HepG2 (cell line): ENCODE data around the gene C15orf62. TPM values are rescaled to one million over a fixed set of nuclear protein-coding genes. Genes with fewer than 3 reads are reported as not detected.
A peak's percentile ranks its signal among the peaks of the same experiment; 100 is the strongest.

Experiments
- ATAC-seq: fragments of 200-7000 bp; cut with Tn5 transposase; 3 replicates; pipeline ENCODE4 v1.9.1; 2020; ENCODE audit warnings: mild to moderate bottlenecking, moderate library complexity
- BruUV-seq: library from RNA; stranded (reverse); fragments of 400-500 nt; replicated peaks from 2 replicates; lab custom pipeline; 2021; lab: Mats Ljungman, UMichigan
- CTCF ChIA-PET: fragments of 300-600 bp; formaldehyde crosslinking; extraction: SDS; loops from one replicate; lab custom pipeline; 2021; ENCODE audit warnings: low total read pairs, inconsistent platforms, low intra/inter-chr PET ratio; lab: Yijun Ruan, JAX
- POLR2A ChIA-PET: fragments of 350-600 bp; sonication (Branson Sonifier 250); formaldehyde crosslinking; loops from one replicate; lab custom pipeline; 2020; ENCODE audit warnings: antibody characterized with exemption, inconsistent platforms; lab: Yijun Ruan, JAX
- DNase-seq: peaks from one replicate; pipeline ENCODE4 v3.0.0-alpha.2; 2015; ENCODE audit warnings: low spot score
- FAIRE-seq: peaks from 3 replicates; lab custom pipeline; 2011; peaks lifted over from hg19 to GRCh38; lab: Jason Lieb, UNC
- H2AFZ ChIP-seq: one replicate; pipeline ENCODE4 v1.6.1; 2011; ENCODE audit warnings: low read length, inconsistent platforms
- H3K27ac ChIP-seq: fragments of 300-600 bp; 3 replicates; pipeline ENCODE4 v1.8.0; 2011; ENCODE audit warnings: mixed run types, mild to moderate bottlenecking, mixed read lengths, low read length, inconsistent platforms; ENCODE audit not compliant: insufficient read depth; ENCODE audit errors: extremely low read length
- H3K27me3 ChIP-seq, 2 experiments: fragments of 200-600 bp in 1 of 2; 2 replicates in 1 of 2; 3 replicates in 1 of 2; pipeline versions ENCODE4 v1.6.0 to v1.8.0; 2011; ENCODE audit warnings: low read length in 2 of 2, mild to moderate bottlenecking in 2 of 2, moderate library complexity in 2 of 2, inconsistent platforms in 1 of 2; ENCODE audit not compliant: insufficient read depth in 2 of 2, control insufficient read depth in 1 of 2
- H3K36me3 ChIP-seq, 2 experiments: fragments of 200-600 bp in 1 of 2; replicated peaks in 1 of 2; 2 replicates in 1 of 2; 3 replicates in 1 of 2; pipeline versions ENCODE4 v1.5.1 to v1.8.0; 2011; ENCODE audit warnings: low read length in 2 of 2, inconsistent platforms in 1 of 2; ENCODE audit not compliant: insufficient read depth in 2 of 2, control insufficient read depth in 1 of 2
- H3K4me1 ChIP-seq: 2 replicates; pipeline ENCODE4 v1.5.1; 2012; ENCODE audit warnings: low read length, inconsistent platforms; ENCODE audit not compliant: insufficient read depth
- H3K4me2 ChIP-seq: 2 replicates; pipeline ENCODE4 v1.6.0; 2011; ENCODE audit warnings: low read depth, low read length, inconsistent platforms
- H3K4me3 ChIP-seq, 3 experiments: fragments of 200-600 bp in 1 of 3; sonication (generic), shearing (Covaris generic) in 1 of 3; replicated peaks in 1 of 3; 2 replicates each; pipeline ENCODE4 v1.5.1; 2011 to 2016; ENCODE audit warnings: low read length in 3 of 3, inconsistent platforms in 2 of 3, low read depth in 2 of 3, mild to moderate bottlenecking in 2 of 3, control low read depth in 1 of 3, mixed read lengths in 1 of 3; ENCODE audit not compliant: insufficient read depth in 1 of 3
- H3K79me2 ChIP-seq: one replicate; pipeline ENCODE4 v1.6.1; 2011; ENCODE audit warnings: low read length, inconsistent platforms; ENCODE audit not compliant: insufficient read depth
- H3K9ac ChIP-seq: 2 replicates; pipeline ENCODE4 v1.6.0; 2011; ENCODE audit warnings: mild to moderate bottlenecking, low read depth, low read length, inconsistent platforms; ENCODE audit not compliant: insufficient read depth
- H3K9me3 ChIP-seq: 2 replicates; pipeline ENCODE4 v1.5.1; 2012; ENCODE audit warnings: mild to moderate bottlenecking, low read length
- H4K20me1 ChIP-seq: 2 replicates; pipeline ENCODE4 v1.6.0; 2011; ENCODE audit warnings: inconsistent platforms, mild to moderate bottlenecking, low read length, moderate library complexity; ENCODE audit not compliant: insufficient read depth
- AGO1 ChIP-seq: fragments of 200-400 bp; formaldehyde crosslinking; IDR thresholded peaks from 2 replicates; pipeline ENCODE4 v1.6.1; 2017; ENCODE audit warnings: mild to moderate bottlenecking, low read depth, low read length, moderate library complexity; ENCODE audit not compliant: poor library complexity, severe bottlenecking
- CREB1 ChIP-seq, 2 experiments: fragments of 450-650 bp in 1 of 2; IDR thresholded peaks; 2 replicates each; pipeline ENCODE4 v1.6.1; 2016 to 2017; ENCODE audit warnings: control low read depth in 1 of 2, mild to moderate bottlenecking in 1 of 2, missing compliant biosample characterization in 1 of 2, missing genetic modification characterization in 1 of 2
- HNF1B ChIP-seq: sonication (generic); formaldehyde crosslinking; IDR thresholded peaks from 2 replicates; pipeline ENCODE4 v1.5.1; 2020; ENCODE audit warnings: mild to moderate bottlenecking, moderate library complexity, missing genetic modification reagents
- KDM2A ChIP-seq: sonication (generic); formaldehyde crosslinking; IDR thresholded peaks from 2 replicates; pipeline ENCODE4 v1.4.0; 2020; ENCODE audit warnings: low read depth, missing genetic modification reagents, borderline replicate concordance
- MATR3 ChIP-seq: sonication (generic); formaldehyde crosslinking; IDR thresholded peaks from 2 replicates; pipeline ENCODE4 v1.4.0; 2020; ENCODE audit warnings: missing genetic modification reagents
- MLX ChIP-seq: IDR thresholded peaks from 2 replicates; pipeline ENCODE4 v1.6.1; 2016
- RXRB ChIP-seq: IDR thresholded peaks from 2 replicates; pipeline ENCODE4 v1.6.1; 2016; ENCODE audit warnings: borderline replicate concordance, missing genetic modification reagents, missing compliant biosample characterization
- SPEN ChIP-seq: sonication (generic); formaldehyde crosslinking; IDR thresholded peaks from 2 replicates; pipeline ENCODE4 v1.5.1; 2020; ENCODE audit warnings: low read depth, mild to moderate bottlenecking, missing genetic modification reagents
- TBL1XR1 ChIP-seq: fragments of 150-350 bp; IDR thresholded peaks from 2 replicates; pipeline ENCODE4 v1.6.1; 2014; ENCODE audit warnings: borderline replicate concordance, low read length; ENCODE audit not compliant: partially characterized antibody
- ZFP36L2 ChIP-seq: sonication (generic); formaldehyde crosslinking; IDR thresholded peaks from 2 replicates; pipeline ENCODE4 v1.4.0; 2020; ENCODE audit warnings: missing genetic modification reagents
- ZNF180 ChIP-seq: sonication (generic); formaldehyde crosslinking; IDR thresholded peaks from 2 replicates; pipeline ENCODE4 v1.4.0; 2020; ENCODE audit warnings: low read depth, missing genetic modification reagents, borderline replicate concordance
- ZNF292 ChIP-seq: sonication (generic); formaldehyde crosslinking; IDR thresholded peaks from 2 replicates; pipeline ENCODE4 v1.8.1; 2022; ENCODE audit warnings: mild to moderate bottlenecking, low read depth, missing genetic modification reagents, borderline replicate concordance
- ZNF3 ChIP-seq: IDR thresholded peaks from 2 replicates; pipeline ENCODE4 v1.7.0; 2017; ENCODE audit warnings: inconsistent platforms
- ZNF580 ChIP-seq: IDR thresholded peaks from 2 replicates; pipeline ENCODE4 v1.6.1; 2016; ENCODE audit warnings: low read depth, borderline replicate concordance
- ZNF609 ChIP-seq: sonication (generic); formaldehyde crosslinking; IDR thresholded peaks from 2 replicates; pipeline ENCODE4 v1.4.0; 2020; ENCODE audit warnings: mild to moderate bottlenecking, missing genetic modification reagents, borderline replicate concordance
- ZNF768 ChIP-seq: sonication (generic); formaldehyde crosslinking; IDR thresholded peaks from 2 replicates; pipeline ENCODE4 v1.4.0; 2020; ENCODE audit warnings: missing genetic modification reagents
- ZSCAN12 ChIP-seq: sonication (generic); formaldehyde crosslinking; IDR thresholded peaks from 2 replicates; pipeline ENCODE4 v1.9.0; 2021; ENCODE audit warnings: mild to moderate bottlenecking, missing genetic modification reagents
- WGBS: methylation state at CpG from one replicate; pipeline ENCODE4 v1.1.6; 2017; ENCODE audit warnings: low lambda C conversion rate; 5-methylcytosine and 5-hydroxymethylcytosine counted together
- in situ Hi-C: cut with HindIII; loops from 2 replicates; pipeline ENCODE4 v1.10.0; 2017; ENCODE audit warnings: low pct_unique_long_range_greater_than_20kb; ENCODE audit not compliant: extremely low pct_ligation_motif_present
- intact Hi-C: fragments of 100-400 bp; cut with micrococcal nuclease; formaldehyde crosslinking; loops from one replicate; pipeline ENCODE4 v1.10.0; 2022; ENCODE audit not compliant: unreplicated experiment
- polyA plus RNA-seq, 8 experiments: library from polyadenylated mRNA; depleted of rRNA in 3 of 8; stranded (reverse) in 7 of 8; unstranded in 1 of 8; fragments of >200 nt; fragmentation: Illumina TruSeq in 4 of 8; extraction: Trizol in 4 of 8; gene quantifications; 2 replicates each; pipeline versions ENCODE4 v1.2.1 to v1.2.3, GENCODE V29; 2011 to 2016; ENCODE audit warnings: low read depth in 4 of 8, missing spikeins in 1 of 8, mixed read lengths in 1 of 8; ENCODE audit not compliant: insufficient read depth in 1 of 8
- total RNA-seq, 5 experiments: library from RNA; depleted of rRNA; stranded (reverse); fragments of >200 nt; fragmentation: Illumina TruSeq; extraction: Trizol; gene quantifications; 2 replicates each; pipeline ENCODE4 v1.2.3, GENCODE V29; 2016; ENCODE audit warnings: low read depth in 1 of 5

Gene C15orf62
- total and polyA plus RNA-seq, 2 of the 13 experiments (the other 11 are each of a cell fraction or from before 2014, with no cell fraction given), result 0.51 to 1.1 TPM

GRCh38 chr15:40803076-40803475 is 33.3 kb downstream of the C15orf62 start:
- CTCF ChIA-PET, result no interaction called here
- BruUV-seq, result TSS peak; percentile 31
- TF ChIP-seq MLX (CRISPR knock-in tag), result no peak
- TF ChIP-seq ZNF609 (CRISPR knock-in tag), result no peak
- no peak for TF ChIP-seq RXRB (CRISPR knock-in tag)
- no peak for TF ChIP-seq ZNF180 (CRISPR knock-in tag)
- no peak for TF ChIP-seq AGO1
- TF ChIP-seq HNF1B (CRISPR knock-in tag), result no peak
- no peak for TF ChIP-seq KDM2A (CRISPR knock-in tag)
- no peak for TF ChIP-seq ZNF768 (CRISPR knock-in tag)
- TF ChIP-seq MATR3 (CRISPR knock-in tag), result no peak
- TF ChIP-seq ZNF580, result no peak
- no peak for TF ChIP-seq ZFP36L2 (CRISPR knock-in tag)
- no peak for TF ChIP-seq TBL1XR1
- TF ChIP-seq SPEN (CRISPR knock-in tag), result no peak
- no peak for TF ChIP-seq ZNF3
- no peak for TF ChIP-seq ZNF292 (CRISPR knock-in tag)
- TF ChIP-seq ZSCAN12, result no peak
- TF ChIP-seq CREB1 (IDR thresholded peaks at IDR 0.05), result no peak
- TF ChIP-seq CREB1 (CRISPR knock-in tag; IDR thresholded peaks at IDR 0.05), result no peak
- H3K27me3 ChIP-seq, result no peaks in the 10 kb centered on the region; a peak in 1 of 5 replicates
- no peak overlapping the region for H3K4me3 ChIP-seq
- no peaks in the 10 kb centered on the region for H3K36me3 ChIP-seq
- peaks cover 26% of the 10 kb centered on the region for H3K4me1 ChIP-seq
- no peaks in the 10 kb centered on the region for H4K20me1 ChIP-seq
- no peak for DNase-seq
- WGBS, result 76% methylated on average over 2 of the region's 2 CpGs
- H3K9me3 ChIP-seq, result no peaks in the 10 kb centered on the region
- no peak overlapping the region for H2AFZ ChIP-seq
- no peak for FAIRE-seq
- H3K27ac ChIP-seq, result no peak overlapping the region
- H3K79me2 ChIP-seq, result peaks cover 20% of the 10 kb centered on the region
- intact Hi-C loops, result no loop called here
- H3K9ac ChIP-seq, result no peak overlapping the region
- in situ Hi-C loops, result no loop called here
- H3K4me2 ChIP-seq, result no peak overlapping the region
- no peak for ATAC-seq
- POLR2A ChIA-PET, result interaction anchor here (1.2 kb wide), 1 partner anchor 56 kb away, joined by 4 read pairs; no protein-coding TSS in a partner anchor
